Embryonic facial prominence (tissue), 1 donor: ENCODE measurements around the gene CST7.
"Not testable (repeated sequence)": the region's sequence is repeated elsewhere in the genome, so short reads cannot be mapped to it uniquely, and the experiment has no call there.

Source experiments
- DNase-seq: peaks from one replicate; pipeline ENCODE4 v3.0.0-alpha.2; 2016; ENCODE audit errors: extremely low spot score

The CST7 gene

DNA sequence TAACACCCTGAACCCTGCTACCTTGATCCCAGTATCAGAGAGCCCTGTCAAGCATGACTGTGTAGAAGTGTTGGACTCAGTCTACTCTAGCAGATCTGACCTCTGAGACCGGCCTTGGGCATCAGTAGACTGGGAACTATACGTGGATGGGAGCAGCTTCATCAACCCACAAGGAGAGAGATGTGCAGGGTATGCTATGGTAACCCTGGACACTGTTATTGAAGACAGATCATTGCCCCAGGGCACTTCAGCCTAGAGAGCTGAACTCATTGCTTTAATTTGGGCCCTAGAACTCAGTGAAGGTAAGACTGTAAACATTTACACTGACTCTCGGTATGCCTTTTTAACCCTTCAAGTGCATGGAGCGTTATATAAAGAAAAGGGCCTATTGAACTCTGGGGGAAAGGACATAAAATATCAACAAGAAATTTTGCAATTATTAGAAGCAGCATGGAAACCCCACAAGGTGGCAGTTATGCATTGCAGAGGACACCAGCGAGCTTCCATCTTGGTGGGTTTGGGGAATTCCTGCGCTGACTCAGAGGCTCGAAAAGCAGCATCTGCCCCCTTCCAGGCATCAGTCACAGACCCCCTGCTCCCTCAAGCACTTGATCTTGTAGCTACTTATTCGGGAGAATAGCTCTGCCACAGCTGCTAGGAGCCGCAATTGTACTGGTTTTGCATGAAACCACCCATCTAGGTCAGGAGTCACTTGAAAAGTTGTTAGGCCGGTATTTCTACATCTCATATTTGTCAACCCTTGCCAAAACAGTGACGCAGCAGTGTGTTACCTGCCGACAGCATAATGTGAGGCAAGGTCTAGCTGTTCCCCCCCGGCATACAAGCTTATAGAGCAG lies 19.0 kb upstream of the CST7 start:
- DNase-seq, result peak; percentile 29

GRCh38 chr20:24930724-24931688 lies 18.1 kb upstream of the CST7 start:
- not testable (repeated sequence) for DNase-seq

DNA sequence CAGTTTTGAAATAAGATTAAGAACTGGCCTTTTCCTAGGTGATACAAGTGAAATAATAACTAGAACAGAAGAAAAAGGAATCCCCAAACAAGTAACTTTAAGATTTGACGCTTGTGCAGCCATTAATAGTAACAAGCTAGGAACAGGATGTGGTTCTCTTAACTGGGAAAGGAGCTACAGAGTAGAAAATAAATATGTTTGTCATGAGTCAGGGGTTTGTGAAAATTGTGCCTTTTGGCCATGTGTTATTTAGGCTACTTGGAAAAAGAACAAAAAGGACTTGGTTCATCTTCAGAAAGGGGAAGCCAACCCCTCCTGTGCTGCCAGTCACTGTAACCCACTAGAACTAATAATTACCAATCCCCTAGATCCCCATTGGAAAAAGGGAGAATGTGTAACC lies 17.2 kb upstream of the CST7 start:
- DNase-seq, result not testable (repeated sequence)

DNA sequence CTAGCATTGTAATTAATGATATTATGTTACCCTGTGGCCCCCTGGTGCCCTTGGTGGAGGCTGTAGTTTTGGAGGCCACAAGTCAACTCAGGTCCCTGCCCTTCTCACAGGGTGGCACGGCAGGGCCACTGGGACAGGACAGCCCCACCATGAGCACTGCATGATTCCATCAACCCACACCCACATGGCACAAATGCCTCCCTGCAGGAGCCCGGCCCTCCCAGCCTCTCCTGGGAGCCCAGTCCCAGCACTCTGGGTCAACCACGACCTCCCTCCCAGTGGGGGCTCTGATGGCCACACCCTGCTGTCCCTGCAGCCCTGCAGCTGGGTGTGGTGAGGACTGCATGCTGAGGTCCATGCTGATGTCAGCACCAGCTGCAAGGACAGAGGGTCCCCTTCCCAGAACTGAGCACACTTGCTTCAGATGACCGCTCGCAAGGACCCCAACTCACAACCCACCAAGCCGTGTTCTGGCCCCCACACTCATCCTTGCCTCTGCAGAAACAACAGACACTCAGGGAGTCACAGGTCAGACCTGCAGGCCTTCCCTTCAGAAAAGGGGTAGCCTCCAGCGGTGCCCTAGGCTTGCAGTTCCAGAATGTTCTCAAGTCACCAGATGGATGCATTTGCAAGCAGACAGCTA lies 15.7 kb upstream of the CST7 start:
- DNase-seq, result no peak

DNA sequence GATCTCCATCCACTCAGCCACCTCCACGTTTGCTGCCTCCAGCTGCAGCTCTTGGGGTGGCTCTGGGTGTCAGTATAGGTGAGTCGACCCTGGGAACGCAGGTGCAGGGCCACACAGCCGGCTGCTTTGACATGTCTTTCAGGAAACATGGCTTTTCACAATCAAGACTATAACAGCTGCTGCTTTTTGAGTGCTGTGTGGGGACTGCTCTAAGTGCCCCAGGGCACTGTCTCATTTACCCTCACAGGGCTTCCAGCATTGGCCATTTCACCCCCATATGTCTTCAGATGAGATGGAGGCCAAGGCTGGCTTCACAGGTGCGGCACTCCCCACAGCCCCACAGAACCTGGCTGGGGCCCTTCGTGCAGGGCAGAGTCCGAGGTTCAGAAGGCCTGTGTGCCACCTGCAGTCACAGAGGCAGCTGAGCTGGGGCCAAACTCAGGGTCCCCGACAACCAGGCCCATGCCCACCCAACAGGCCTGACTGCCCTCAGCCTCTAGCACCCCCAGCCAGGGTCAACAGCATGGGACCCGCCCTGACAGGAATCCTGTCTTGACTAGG lies 14.9 kb upstream of the CST7 start:
- DNase-seq, result no peak

- DNase-seq, result no peak
These were observed 14.4 kb upstream of the CST7 start for GRCh38 chr20:24934716-24935115.

GRCh38 chr20:24935140-24935539 lies 13.9 kb upstream of the CST7 start:
- DNase-seq, result no peak

DNA sequence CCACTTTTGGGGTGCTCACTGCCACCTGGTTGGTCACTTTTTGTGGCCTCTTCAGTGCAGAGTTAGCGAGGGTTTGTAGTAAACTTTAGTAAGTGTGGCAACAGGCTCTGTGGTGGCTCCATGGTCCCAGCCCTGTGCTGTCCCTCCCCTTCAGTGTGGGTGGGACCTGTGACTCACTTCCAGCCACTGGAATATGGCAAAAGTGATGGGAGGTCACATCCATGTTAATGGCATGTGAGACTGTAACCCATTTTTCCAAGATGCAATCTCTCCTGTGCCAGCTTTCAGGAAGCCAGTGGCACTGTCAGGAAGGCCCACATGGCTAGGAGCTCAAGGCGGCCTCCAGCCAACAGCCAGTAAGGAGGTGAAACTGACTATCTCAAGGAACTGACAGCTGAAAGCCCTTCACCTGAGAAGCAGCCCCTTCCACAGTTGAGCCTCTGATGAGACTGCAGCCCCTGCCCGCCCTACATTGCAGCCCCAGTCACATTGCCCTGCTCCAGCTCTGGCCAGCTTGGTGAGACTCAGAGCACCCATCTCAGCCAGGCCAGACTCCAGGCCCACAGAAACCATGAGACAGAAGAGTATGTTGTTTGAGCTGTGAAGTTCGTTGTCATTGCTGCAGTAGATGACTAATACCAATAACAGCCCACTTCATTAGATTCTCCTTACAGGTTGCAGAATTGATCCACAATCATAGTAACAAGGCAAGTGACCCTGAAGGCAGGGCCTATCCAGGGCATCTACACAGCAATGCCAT lies 13.1 kb upstream of the CST7 start:
- DNase-seq, result no peak

DNA sequence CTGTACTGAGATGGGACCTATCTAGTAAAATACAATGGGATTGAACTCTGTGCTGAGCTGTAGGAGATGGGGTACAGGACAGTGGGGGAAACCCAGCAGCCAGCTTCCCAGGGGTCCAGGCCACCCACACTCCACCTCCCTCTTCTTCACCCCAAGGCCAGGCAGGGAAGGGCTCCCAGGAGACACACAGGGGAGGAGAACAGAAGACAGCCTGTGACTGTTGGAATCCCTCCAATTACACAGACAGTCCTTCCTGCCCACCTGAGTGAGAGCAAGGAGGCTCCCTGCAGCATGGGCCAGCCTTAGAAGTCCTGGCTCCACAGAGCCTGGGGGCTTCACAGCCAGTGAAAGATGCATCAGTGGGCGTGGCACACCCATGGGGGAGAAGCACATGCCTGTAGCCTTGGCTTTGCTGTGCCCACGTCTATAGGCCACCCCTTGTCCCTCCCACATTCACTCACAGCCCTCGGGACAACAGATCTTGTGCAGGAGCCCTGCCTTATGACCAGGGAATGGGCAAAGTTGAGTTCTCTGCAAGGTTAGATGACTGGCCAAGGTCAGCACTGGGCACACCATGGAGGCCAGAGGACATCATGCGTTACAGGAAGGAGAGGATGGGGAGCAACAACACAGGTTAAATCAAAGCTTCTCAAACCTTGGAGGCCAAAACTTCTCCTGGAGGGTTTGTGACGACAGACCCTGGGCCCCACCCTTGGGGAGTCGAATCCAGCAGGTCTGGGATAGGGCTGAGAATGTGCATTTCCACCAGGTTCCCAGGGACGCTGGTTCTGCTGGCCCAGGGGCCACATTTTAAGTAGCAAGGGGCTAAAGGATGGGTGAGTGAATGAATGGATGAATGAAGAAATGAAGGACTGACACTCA lies 12.3 kb upstream of the CST7 start:
- no peak for DNase-seq

DNA sequence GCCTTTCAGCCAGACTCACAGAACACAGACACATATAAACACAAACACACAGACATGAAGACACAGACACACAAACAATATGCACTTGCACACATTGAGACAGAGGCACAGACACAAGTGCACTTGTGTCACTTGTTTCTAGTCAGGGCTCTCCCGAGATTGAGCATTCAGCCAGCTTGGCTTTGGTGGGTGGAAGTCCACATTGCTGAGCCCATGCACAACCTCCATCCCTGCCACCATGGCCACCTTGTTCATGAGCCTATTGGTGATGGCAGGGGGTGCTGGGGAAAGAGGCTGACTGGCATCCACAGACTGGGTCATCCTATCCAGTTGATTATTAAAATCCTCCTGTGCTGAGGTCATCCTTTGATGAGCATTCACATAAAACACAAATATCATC lies 11.5 kb upstream of the CST7 start:
- no peak for DNase-seq

DNA sequence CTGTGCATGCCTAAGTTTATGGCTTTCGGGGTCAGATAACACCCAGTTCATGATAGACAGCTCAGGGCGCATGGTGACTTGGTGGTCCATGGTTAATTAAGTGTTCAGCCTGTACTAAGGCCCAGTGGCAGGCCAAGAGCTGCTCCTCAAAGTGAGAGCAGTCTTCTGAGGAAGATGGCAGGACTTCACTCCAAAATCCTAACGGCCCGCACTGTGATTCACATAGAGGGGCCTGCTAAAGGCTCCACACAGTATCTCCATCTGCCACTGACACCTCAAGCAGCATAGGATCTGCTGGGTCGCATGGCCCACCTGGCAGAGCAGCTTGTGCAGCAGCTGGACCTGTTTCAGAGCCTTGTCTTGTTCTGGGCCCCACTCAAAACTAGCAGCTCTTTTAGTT lies 10.6 kb upstream of the CST7 start:
- no peak for DNase-seq

- no peak for DNase-seq
These were observed 10.0 kb upstream of the CST7 start for GRCh38 chr20:24939036-24939435.

DNA sequence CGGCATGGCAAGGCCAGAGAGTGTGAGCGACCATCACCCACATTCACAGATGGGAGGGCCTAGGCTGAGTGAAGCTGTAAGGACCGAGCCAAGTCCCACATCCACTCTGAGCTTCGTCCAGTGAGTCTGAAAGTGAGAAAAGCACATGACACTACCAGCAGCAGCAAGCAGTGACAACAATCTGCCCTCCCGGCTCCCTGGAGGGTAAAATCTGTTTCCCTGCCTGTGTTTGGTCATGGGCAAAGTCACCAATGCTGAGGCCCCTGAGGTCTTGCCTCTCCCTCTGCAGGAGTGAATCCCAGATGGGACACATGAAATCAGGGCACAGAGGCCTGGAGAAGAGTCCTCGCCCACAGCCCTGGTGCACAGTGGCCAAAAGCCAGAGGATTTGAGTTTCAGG lies 6.4 kb upstream of the CST7 start:
- no peak for DNase-seq

- DNase-seq, result no peak
These were observed 5.9 kb upstream of the CST7 start for GRCh38 chr20:24943196-24943595.

GRCh38 chr20:24943731-24944130 lies 5.3 kb upstream of the CST7 start:
- no peak for DNase-seq

DNA sequence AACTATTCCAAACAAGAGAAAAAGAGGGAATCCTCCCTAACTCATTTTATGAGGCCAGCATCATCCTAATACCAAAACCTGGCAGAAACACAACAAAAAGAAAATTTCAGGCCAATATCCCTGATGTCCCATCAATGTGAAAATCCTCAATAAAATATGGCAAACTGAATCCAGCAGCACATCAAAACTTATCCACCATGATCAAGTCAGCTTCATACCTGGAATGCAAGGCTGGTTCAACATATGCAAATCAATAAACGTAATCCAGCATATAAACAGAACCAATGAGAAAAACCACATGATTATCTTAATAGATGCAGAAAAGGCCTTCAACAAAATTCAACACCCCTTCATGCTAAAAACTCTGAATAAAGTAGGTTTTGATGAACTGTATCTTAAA lies 2.7 kb upstream of the CST7 start:
- not testable (repeated sequence) for DNase-seq

GRCh38 chr20:24948396-24948938 lies 602 bp upstream of the CST7 start:
- not testable (repeated sequence) for DNase-seq

GRCh38 chr20:24949756-24950127 lies 673 bp downstream of the CST7 start:
- no peak for DNase-seq

GRCh38 chr20:24950128-24950835 lies 1.2 kb downstream of the CST7 start:
- no peak for DNase-seq
